ENCODE results near the gene CENPX. TPM values are rescaled to one million over a fixed set of nuclear protein-coding genes. Genes with fewer than 3 reads are reported as not detected.

CENPX gene
- total RNA-seq, 2 donors from 2014 or later: 16.5 to 24.4 TPM

GRCh38 chr17:81999587-81999975 lies 23.1 kb downstream of the CENPX start:
- H3K9me3 ChIP-seq: no peaks in the 10 kb centered on the region
- no peak overlapping the region for H3K27ac ChIP-seq
- WGBS, 2 donors: 85 to 96% methylated on average over 7 to 11 of the region's 12 CpGs
- DNase-seq (no peak), ATAC-seq (no peak)
- no peaks in the 10 kb centered on the region for H3K36me3 ChIP-seq (replicated peaks in 1 of 2; ENCODE audit: insufficient read depth in 1 of 2, low read depth in 2 of 2)
- H3K27me3 ChIP-seq: no peaks in the 10 kb centered on the region
- intact Hi-C loops (cut with DNase I): no loop called here
- no peak overlapping the region for H3K4me3 ChIP-seq
- TF ChIP-seq CTCF (IDR thresholded peaks at IDR 0.05) (no peak), POLR2A (IDR thresholded peaks at IDR 0.05) (no peak)
- H3K4me1 ChIP-seq: no peaks in the 10 kb centered on the region

GRCh38 chr17:81998691-81999438 lies 23.8 kb downstream of the CENPX start:
- WGBS, 2 donors: 89 to 91% methylated on average over 14 of the region's 14 CpGs
- no peaks in the 10 kb centered on the region for H3K36me3 ChIP-seq (replicated peaks in 1 of 2; ENCODE audit: insufficient read depth in 1 of 2, low read depth in 2 of 2)
- H3K4me1 ChIP-seq: no peaks in the 10 kb centered on the region
- H3K9me3 ChIP-seq: no peaks in the 10 kb centered on the region
- DNase-seq (no peak), ATAC-seq (no peak)
- TF ChIP-seq CTCF (IDR thresholded peaks at IDR 0.05) (no peak), POLR2A (IDR thresholded peaks at IDR 0.05) (no peak)
- no peak overlapping the region for H3K4me3 ChIP-seq
- H3K27me3 ChIP-seq: no peaks in the 10 kb centered on the region
- no peak overlapping the region for H3K27ac ChIP-seq
- intact Hi-C loops (cut with DNase I): no loop called here

- no peak for ATAC-seq
- H3K27me3 ChIP-seq: no peaks in the 10 kb centered on the region
- H3K36me3 ChIP-seq (replicated peaks in 1 of 2; ENCODE audit: insufficient read depth in 1 of 2, low read depth in 2 of 2): no peaks in the 10 kb centered on the region
- no peak for DNase-seq
- intact Hi-C loops (cut with DNase I): no loop called here
- H3K27ac ChIP-seq: no peak overlapping the region
- no peaks in the 10 kb centered on the region for H3K9me3 ChIP-seq
- no peaks in the 10 kb centered on the region for H3K4me1 ChIP-seq
- no peak overlapping the region for H3K4me3 ChIP-seq
- 89 to 93% methylated on average over 7 of the region's 7 CpGs for WGBS, 2 donors
- no peak for TF ChIP-seq POLR2A (IDR thresholded peaks at IDR 0.05)
- TF ChIP-seq CTCF (IDR thresholded peaks at IDR 0.05): no peak
Observed at GRCh38 chr17:81998212-81998611, 24.5 kb downstream of the CENPX start.

- intact Hi-C loops (cut with DNase I): no loop called here
- no peak overlapping the region for H3K4me3 ChIP-seq
- no peaks in the 10 kb centered on the region for H3K36me3 ChIP-seq (replicated peaks in 1 of 2; ENCODE audit: insufficient read depth in 1 of 2, low read depth in 2 of 2)
- DNase-seq: no peak
- 93 to 94% methylated on average over 30 of the region's 30 CpGs for WGBS, 2 donors
- peaks cover 9% of the 10 kb centered on the region for H3K4me1 ChIP-seq
- H3K27me3 ChIP-seq: no peaks in the 10 kb centered on the region
- TF ChIP-seq CTCF (IDR thresholded peaks at IDR 0.05) (no peak), POLR2A (IDR thresholded peaks at IDR 0.05) (no peak)
- no peak for ATAC-seq
- H3K9me3 ChIP-seq: no peaks in the 10 kb centered on the region
- H3K27ac ChIP-seq: no peak overlapping the region
Observed at GRCh38 chr17:81996757-81997441, 25.8 kb downstream of the CENPX start.

Data from body of pancreas (tissue), 4 donors.